ENCODE results near the gene UBXN4.
A peak's percentile ranks its signal among the peaks of the same experiment; 100 is the strongest.
"Not testable (repeated sequence)": the region's sequence is repeated elsewhere in the genome, so short reads cannot be mapped to it uniquely, and the experiment has no call there.

The UBXN4 gene

DNA sequence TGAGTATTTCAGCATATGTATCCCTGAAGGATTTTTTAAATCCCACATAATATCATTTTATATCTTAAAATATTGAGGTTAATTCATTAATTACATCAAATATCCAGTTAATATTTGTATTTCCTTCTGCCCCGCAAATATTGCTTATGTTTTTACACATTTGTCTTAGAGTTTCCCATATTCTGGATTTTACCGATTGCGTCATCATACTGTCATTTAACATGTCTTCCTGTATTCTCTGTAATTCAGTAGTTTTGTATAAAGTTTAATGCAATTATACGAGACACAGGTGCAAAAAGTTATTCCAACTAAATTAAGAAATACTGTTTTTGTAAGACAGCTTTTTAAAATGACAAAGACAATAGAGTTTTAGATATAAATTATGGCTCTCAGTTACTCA lies 33.5 kb upstream of the UBXN4 start:
- no CpG with 5 or more reads among the region's 4 CpGs for WGBS (ENCODE audit: insufficient coverage)
- Histone ChIP-seq H3K27ac (ENCODE audit: insufficient read depth in 1 of 2, low read depth in 1 of 2, low read length in 2 of 2, poor library complexity in 1 of 2, severe bottlenecking in 2 of 2) (no peak overlapping the region), H3K36me3 (ENCODE audit: control insufficient read depth in 4 of 4, insufficient read depth in 4 of 4, low read length in 3 of 4) (peaks cover 5 to 6% (median 5%) of the 10 kb centered on the region in 4 experiments), H3K27me3 (replicated peaks in 2 of 5; ENCODE audit: control insufficient read depth in 4 of 5, insufficient read depth in 5 of 5, low read length in 4 of 5) (no peaks in the 10 kb centered on the region), H3K4me1 (ENCODE audit: control extremely low read depth in 1 of 4, control insufficient read depth in 4 of 4, insufficient read depth in 4 of 4, low read length in 3 of 4) (no peaks in the 10 kb centered on the region), H3K4me3 (ENCODE audit: control insufficient read depth in 1 of 7, extremely low read depth in 1 of 7, insufficient read depth in 4 of 7, low read depth in 2 of 7, low read length in 6 of 7) (no peak overlapping the region), H3K9me3 (ENCODE audit: control extremely low read depth in 1 of 5, control insufficient read depth in 4 of 5, insufficient read depth in 2 of 5, low read depth in 1 of 5, low read length in 4 of 5) (no peaks in the 10 kb centered on the region)
- POLR2A ChIA-PET: no interaction called here
- CTCF ChIA-PET: interaction anchor here (0.7 to 4.9 kb wide), 3 partner anchors 702 to 722 kb away, joined by 3 to 50 read pairs (median 3); no protein-coding TSS in a partner anchor
- DNase-seq: no peak

DNA sequence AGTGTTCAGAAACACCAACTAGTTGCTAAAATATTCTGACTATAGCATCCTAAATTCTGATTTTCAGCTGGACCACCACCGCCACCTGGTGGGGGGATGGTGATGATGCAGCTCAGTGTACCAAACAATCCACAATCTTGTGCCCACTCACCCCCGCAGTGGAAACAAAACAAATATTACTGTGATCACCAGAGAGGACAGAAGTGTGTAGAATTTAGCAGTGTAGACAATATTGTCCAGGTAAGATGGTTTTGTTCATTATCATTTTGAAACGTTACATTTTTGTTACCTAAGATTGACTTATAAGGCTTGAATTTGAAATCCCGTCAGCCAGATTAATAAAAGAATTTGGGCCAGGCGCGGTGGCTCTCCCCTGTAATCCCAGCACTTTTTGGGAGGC lies 31.7 kb upstream of the UBXN4 start:
- Histone ChIP-seq H3K27me3 (replicated peaks in 2 of 5; ENCODE audit: control insufficient read depth in 4 of 5, insufficient read depth in 5 of 5, low read length in 4 of 5) (no peaks in the 10 kb centered on the region), H3K4me1 (ENCODE audit: control extremely low read depth in 1 of 4, control insufficient read depth in 4 of 4, insufficient read depth in 4 of 4, low read length in 3 of 4) (no peaks in the 10 kb centered on the region), H3K9me3 (ENCODE audit: control extremely low read depth in 1 of 5, control insufficient read depth in 4 of 5, insufficient read depth in 2 of 5, low read depth in 1 of 5, low read length in 4 of 5) (no peaks in the 10 kb centered on the region), H3K36me3 (ENCODE audit: control insufficient read depth in 4 of 4, insufficient read depth in 4 of 4, low read length in 3 of 4) (peaks cover 5 to 14% (median 7%) of the 10 kb centered on the region in 4 experiments), H3K27ac (ENCODE audit: insufficient read depth in 1 of 2, low read depth in 1 of 2, low read length in 2 of 2, poor library complexity in 1 of 2, severe bottlenecking in 2 of 2) (no peak overlapping the region), H3K4me3 (ENCODE audit: control insufficient read depth in 1 of 7, extremely low read depth in 1 of 7, insufficient read depth in 4 of 7, low read depth in 2 of 7, low read length in 6 of 7) (no peak overlapping the region)
- CTCF ChIA-PET: interaction anchor here (0.6 to 4.9 kb wide), 14 partner anchors 10 to 1296 kb away, joined by 3 to 50 read pairs (median 4); no protein-coding TSS in a partner anchor
- POLR2A ChIA-PET: interaction anchor here (0.5 kb wide), 1 partner anchor 18 kb away, joined by 5 read pairs; no protein-coding TSS in a partner anchor
- WGBS (ENCODE audit: insufficient coverage): 80% methylated on average over 5 of the region's 6 CpGs
- DNase-seq: peak; percentile 34 to 78 (median 67)

DNA sequence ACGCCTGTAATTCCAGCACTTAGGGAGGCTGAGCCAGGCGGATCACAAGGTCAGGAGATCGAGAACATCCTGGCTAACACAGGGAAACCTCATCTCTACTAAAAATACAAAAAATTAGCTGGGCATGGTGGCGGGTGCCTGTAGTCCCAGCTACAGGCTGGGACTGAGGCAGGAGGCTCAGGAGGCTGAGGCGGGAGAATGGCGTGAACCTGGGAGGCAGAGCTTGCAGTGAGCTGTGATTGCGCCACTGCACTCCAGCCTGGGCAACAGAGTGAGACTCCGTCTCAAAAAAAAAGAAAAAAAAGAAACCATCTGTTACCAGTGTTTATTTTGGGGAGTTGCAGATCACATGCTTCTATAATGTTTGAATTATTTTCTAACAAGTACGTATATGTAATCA lies 26.6 kb upstream of the UBXN4 start:
- 97% methylated on average over 5 of the region's 9 CpGs for WGBS (ENCODE audit: insufficient coverage)
- H3K4me3 ChIP-seq (ENCODE audit: control insufficient read depth in 1 of 7, extremely low read depth in 1 of 7, insufficient read depth in 4 of 7, low read depth in 2 of 7, low read length in 6 of 7); POLR2A ChIA-PET; H3K4me1 ChIP-seq (ENCODE audit: control extremely low read depth in 1 of 4, control insufficient read depth in 4 of 4, insufficient read depth in 4 of 4, low read length in 3 of 4); H3K27me3 ChIP-seq (replicated peaks in 2 of 5; ENCODE audit: control insufficient read depth in 4 of 5, insufficient read depth in 5 of 5, low read length in 4 of 5); DNase-seq; H3K27ac ChIP-seq (ENCODE audit: insufficient read depth in 1 of 2, low read depth in 1 of 2, low read length in 2 of 2, poor library complexity in 1 of 2, severe bottlenecking in 2 of 2); H3K9me3 ChIP-seq (ENCODE audit: control extremely low read depth in 1 of 5, control insufficient read depth in 4 of 5, insufficient read depth in 2 of 5, low read depth in 1 of 5, low read length in 4 of 5): not testable (repeated sequence)
- CTCF ChIA-PET: interaction anchor here (1.0 kb wide), 1 partner anchor 82 kb away, joined by 3 read pairs; no protein-coding TSS in a partner anchor
- H3K36me3 ChIP-seq (ENCODE audit: control insufficient read depth in 4 of 4, insufficient read depth in 4 of 4, low read length in 3 of 4): peaks cover 8 to 33% (median 24%) of the 10 kb centered on the region in 4 experiments

DNA sequence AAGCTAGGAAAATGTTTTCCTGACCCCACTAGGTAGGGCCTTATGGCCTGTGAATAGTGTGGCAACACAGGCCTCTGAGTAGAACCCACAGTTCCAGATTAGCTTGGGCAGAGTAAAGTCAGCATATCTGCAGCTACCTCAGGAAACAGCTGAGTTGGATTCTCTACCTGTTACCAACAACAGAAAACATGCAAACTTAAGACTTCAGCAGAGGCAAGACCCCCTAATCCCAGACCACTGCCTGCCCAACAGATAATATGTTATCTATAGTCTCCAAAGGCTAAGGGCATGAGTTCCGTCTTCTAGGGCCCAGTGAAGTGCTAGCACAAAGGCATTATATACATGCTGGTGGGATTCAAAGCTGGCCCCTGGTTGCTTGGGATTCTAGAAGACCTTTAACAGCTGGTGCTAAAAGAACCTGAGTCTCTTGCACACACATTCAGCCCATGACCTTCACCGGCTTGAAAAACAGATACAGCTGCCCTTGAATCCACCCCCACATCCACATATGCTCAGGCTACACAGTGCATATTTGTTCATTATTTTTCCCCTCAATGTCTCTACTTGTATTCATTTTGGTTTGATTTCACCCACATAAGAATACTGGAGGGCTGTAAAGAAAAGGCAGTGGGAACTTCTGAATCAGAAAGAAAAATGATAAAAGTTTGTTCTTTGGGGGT lies 13.5 kb upstream of the UBXN4 start:
- 94% methylated on average over 2 of the region's 2 CpGs for WGBS (ENCODE audit: insufficient coverage)
- Histone ChIP-seq H3K27ac (ENCODE audit: insufficient read depth in 1 of 2, low read depth in 1 of 2, low read length in 2 of 2, poor library complexity in 1 of 2, severe bottlenecking in 2 of 2) (no peak overlapping the region), H3K9me3 (ENCODE audit: control extremely low read depth in 1 of 5, control insufficient read depth in 4 of 5, insufficient read depth in 2 of 5, low read depth in 1 of 5, low read length in 4 of 5) (no peaks in the 10 kb centered on the region), H3K4me3 (ENCODE audit: control insufficient read depth in 1 of 7, extremely low read depth in 1 of 7, insufficient read depth in 4 of 7, low read depth in 2 of 7, low read length in 6 of 7) (no peak overlapping the region), H3K4me1 (ENCODE audit: control extremely low read depth in 1 of 4, control insufficient read depth in 4 of 4, insufficient read depth in 4 of 4, low read length in 3 of 4) (no peaks in the 10 kb centered on the region), H3K36me3 (ENCODE audit: control insufficient read depth in 4 of 4, insufficient read depth in 4 of 4, low read length in 3 of 4) (peaks cover 3 to 15% (median 13%) of the 10 kb centered on the region in 4 experiments), H3K27me3 (replicated peaks in 2 of 5; ENCODE audit: control insufficient read depth in 4 of 5, insufficient read depth in 5 of 5, low read length in 4 of 5) (no peaks in the 10 kb centered on the region)
- POLR2A ChIA-PET: no interaction called here
- CTCF ChIA-PET: interaction anchor here (0.7 kb wide), 1 partner anchor 50 kb away, joined by 3 read pairs; no protein-coding TSS in a partner anchor
- peak in 2 of 3 donors; percentile 44 to 69 for DNase-seq

DNA sequence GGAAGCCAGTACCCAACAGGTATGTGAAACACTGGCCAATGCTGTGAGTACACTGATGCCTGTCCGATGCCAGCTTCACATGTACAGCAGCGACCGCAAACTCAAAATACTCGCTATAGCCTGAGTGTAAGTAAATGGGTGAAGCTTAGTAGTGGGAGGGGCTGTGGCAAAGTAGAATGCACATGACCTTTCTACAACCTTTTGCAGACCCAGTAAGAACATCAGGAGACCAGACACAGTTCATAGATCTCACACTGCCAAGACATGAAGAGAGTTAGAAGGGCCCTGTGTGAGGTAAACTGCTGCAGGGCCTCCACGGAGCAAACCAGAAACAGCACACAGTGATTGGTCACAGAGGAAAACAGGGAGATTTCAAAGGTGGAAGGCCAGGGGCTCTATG lies 9.1 kb upstream of the UBXN4 start:
- Histone ChIP-seq H3K4me1 (ENCODE audit: control extremely low read depth in 1 of 4, control insufficient read depth in 4 of 4, insufficient read depth in 4 of 4, low read length in 3 of 4) (no peaks in the 10 kb centered on the region), H3K27me3 (replicated peaks in 2 of 5; ENCODE audit: control insufficient read depth in 4 of 5, insufficient read depth in 5 of 5, low read length in 4 of 5) (no peaks in the 10 kb centered on the region), H3K4me3 (ENCODE audit: control insufficient read depth in 1 of 7, extremely low read depth in 1 of 7, insufficient read depth in 4 of 7, low read depth in 2 of 7, low read length in 6 of 7) (no peak overlapping the region), H3K9me3 (ENCODE audit: control extremely low read depth in 1 of 5, control insufficient read depth in 4 of 5, insufficient read depth in 2 of 5, low read depth in 1 of 5, low read length in 4 of 5) (no peaks in the 10 kb centered on the region), H3K27ac (ENCODE audit: insufficient read depth in 1 of 2, low read depth in 1 of 2, low read length in 2 of 2, poor library complexity in 1 of 2, severe bottlenecking in 2 of 2) (no peak overlapping the region), H3K36me3 (ENCODE audit: control insufficient read depth in 4 of 4, insufficient read depth in 4 of 4, low read length in 3 of 4) (no peaks in the 10 kb centered on the region)
- WGBS (ENCODE audit: insufficient coverage): 96% methylated on average over 5 of the region's 5 CpGs
- ChIA-PET CTCF (interaction anchor here (1.2 kb wide), 1 partner anchor 9 kb away, joined by 4 read pairs; the partner anchor contains the start of gene UBXN4), POLR2A (no interaction called here)
- DNase-seq: no peak

DNA sequence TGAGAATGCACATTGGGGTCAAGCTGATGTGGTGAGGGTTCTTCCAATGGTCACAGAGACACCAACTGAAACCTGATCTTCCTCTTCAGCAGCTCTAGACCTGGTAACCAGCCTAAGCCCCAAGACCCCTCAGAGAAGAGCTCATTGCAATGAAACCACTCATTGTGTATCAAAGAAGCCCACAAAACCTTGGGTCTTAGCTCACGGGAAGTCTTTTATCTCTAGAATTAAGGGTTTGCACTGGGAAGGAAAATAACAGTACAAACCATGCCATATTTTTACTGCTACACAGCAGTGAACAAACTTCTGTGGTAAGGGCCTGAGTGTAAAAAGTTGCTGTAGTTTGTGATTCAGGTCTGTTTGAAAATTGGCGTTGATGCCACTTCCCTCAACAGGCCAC lies 8.6 kb upstream of the UBXN4 start:
- no peaks in the 10 kb centered on the region for H3K36me3 ChIP-seq (ENCODE audit: control insufficient read depth in 4 of 4, insufficient read depth in 4 of 4, low read length in 3 of 4)
- no peaks in the 10 kb centered on the region for H3K27me3 ChIP-seq (replicated peaks in 2 of 5; ENCODE audit: control insufficient read depth in 4 of 5, insufficient read depth in 5 of 5, low read length in 4 of 5)
- DNase-seq: no peak
- CTCF ChIA-PET: interaction anchor here (1.2 kb wide), 1 partner anchor 8 kb away, joined by 4 read pairs; the partner anchor contains the start of gene UBXN4
- H3K4me3 ChIP-seq (ENCODE audit: control insufficient read depth in 1 of 7, extremely low read depth in 1 of 7, insufficient read depth in 4 of 7, low read depth in 2 of 7, low read length in 6 of 7): no peak overlapping the region
- no peaks in the 10 kb centered on the region for H3K4me1 ChIP-seq (ENCODE audit: control extremely low read depth in 1 of 4, control insufficient read depth in 4 of 4, insufficient read depth in 4 of 4, low read length in 3 of 4)
- no peaks in the 10 kb centered on the region for H3K9me3 ChIP-seq (ENCODE audit: control extremely low read depth in 1 of 5, control insufficient read depth in 4 of 5, insufficient read depth in 2 of 5, low read depth in 1 of 5, low read length in 4 of 5)
- H3K27ac ChIP-seq (ENCODE audit: insufficient read depth in 1 of 2, low read depth in 1 of 2, low read length in 2 of 2, poor library complexity in 1 of 2, severe bottlenecking in 2 of 2): no peak overlapping the region
- POLR2A ChIA-PET: no interaction called here
- no CpG with 5 or more reads among the region's 2 CpGs for WGBS (ENCODE audit: insufficient coverage)

DNA sequence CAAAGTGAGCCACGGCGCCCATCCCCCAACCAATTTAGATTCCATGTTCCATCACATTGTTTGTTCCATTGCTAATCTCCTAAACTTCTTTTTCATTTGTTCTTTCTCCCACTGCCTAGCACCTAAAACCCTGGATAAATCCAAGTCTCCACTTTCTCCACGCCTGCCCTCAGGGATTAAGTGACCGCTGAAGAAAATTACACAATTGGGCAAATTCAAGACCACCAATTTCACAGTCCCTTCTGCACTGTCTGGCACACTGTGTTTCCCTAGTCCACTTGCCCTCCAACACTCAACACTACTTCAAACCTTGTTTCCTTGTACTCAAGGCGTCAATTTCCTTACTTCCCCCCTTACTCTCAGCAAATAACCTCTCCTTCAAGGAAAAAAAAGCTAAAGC lies 5.1 kb upstream of the UBXN4 start:
- Histone ChIP-seq H3K9me3 (ENCODE audit: control extremely low read depth in 1 of 5, control insufficient read depth in 4 of 5, insufficient read depth in 2 of 5, low read depth in 1 of 5, low read length in 4 of 5) (no peaks in the 10 kb centered on the region), H3K4me3 (ENCODE audit: control insufficient read depth in 1 of 7, extremely low read depth in 1 of 7, insufficient read depth in 4 of 7, low read depth in 2 of 7, low read length in 6 of 7) (no peak overlapping the region), H3K36me3 (ENCODE audit: control insufficient read depth in 4 of 4, insufficient read depth in 4 of 4, low read length in 3 of 4) (no peaks in the 10 kb centered on the region), H3K27me3 (replicated peaks in 2 of 5; ENCODE audit: control insufficient read depth in 4 of 5, insufficient read depth in 5 of 5, low read length in 4 of 5) (no peaks in the 10 kb centered on the region), H3K4me1 (ENCODE audit: control extremely low read depth in 1 of 4, control insufficient read depth in 4 of 4, insufficient read depth in 4 of 4, low read length in 3 of 4) (no peaks in the 10 kb centered on the region), H3K27ac (ENCODE audit: insufficient read depth in 1 of 2, low read depth in 1 of 2, low read length in 2 of 2, poor library complexity in 1 of 2, severe bottlenecking in 2 of 2) (no peak overlapping the region)
- ChIA-PET POLR2A (no interaction called here), CTCF (no interaction called here)
- no peak for DNase-seq
- 98% methylated on average over 4 of the region's 5 CpGs for WGBS (ENCODE audit: insufficient coverage)

Measured in common myeloid progenitor, CD34-positive (primary cell).